Lower leg skin (tissue), 4 donors: ENCODE measurements around the gene TCF20. TPM values are rescaled to one million over a fixed set of nuclear protein-coding genes. Genes with fewer than 3 reads are reported as not detected.
A peak's percentile ranks its signal among the peaks of the same experiment; 100 is the strongest.

Source experiments
- DNase-seq, 2 donors: peaks; one replicate each; pipeline ENCODE4 v3.0.0-alpha.2; 2019; ENCODE audit warnings: low spot score in 2 of 2
- H3K4me3 ChIP-seq: fragments of 200-600 bp; sonication (generic); 2 replicates; pipeline ENCODE4 v1.5.1; 2017; ENCODE audit warnings: mild to moderate bottlenecking, low read depth; ENCODE audit not compliant: poor library complexity, severe bottlenecking
- POLR2A ChIP-seq, 2 donors: fragments of 450-650 bp; IDR thresholded peaks; one replicate each; pipeline ENCODE4 v1.6.1; 2016 to 2017; ENCODE audit warnings: antibody characterized with exemption in 2 of 2, mild to moderate bottlenecking in 1 of 2, moderate library complexity in 1 of 2
- WGBS, 2 donors: methylation state at CpG; one replicate each; pipeline ENCODE4 v1.1.5; 2018; 5-methylcytosine and 5-hydroxymethylcytosine counted together
- intact Hi-C: fragments of 100-400 bp; cut with DNase I; formaldehyde crosslinking; loops from one replicate; pipeline ENCODE4 v1.15.0; 2023; ENCODE audit warnings: low total_unique reads
- total RNA-seq, 4 donors: library from RNA; depleted of rRNA; stranded (reverse); fragments of >200 nt; gene quantifications; one replicate each; pipeline ENCODE4 v1.1.0, GENCODE V29; 2016
- TF ChIP-seq, protein P1 (sequence below), 3 donors: fragments of 450-650 bp; IDR thresholded peaks; one replicate each; pipeline ENCODE4 v1.5.1; 2016; ENCODE audit warnings: antibody characterized with exemption in 3 of 3, mild to moderate bottlenecking in 3 of 3, moderate library complexity in 2 of 3

The TCF20 gene
- total RNA-seq, 4 donors from 2014 or later = 51.1 to 62.3 (median 58.4) TPM

- intact Hi-C loops = no loop called here
- 81% methylated on average over 4 to 12 of the region's 12 CpGs for WGBS, 2 donors
- TF ChIP-seq POLR2A (IDR thresholded peaks at IDR 0.05) = no peak
- TF ChIP-seq, protein P1, sequence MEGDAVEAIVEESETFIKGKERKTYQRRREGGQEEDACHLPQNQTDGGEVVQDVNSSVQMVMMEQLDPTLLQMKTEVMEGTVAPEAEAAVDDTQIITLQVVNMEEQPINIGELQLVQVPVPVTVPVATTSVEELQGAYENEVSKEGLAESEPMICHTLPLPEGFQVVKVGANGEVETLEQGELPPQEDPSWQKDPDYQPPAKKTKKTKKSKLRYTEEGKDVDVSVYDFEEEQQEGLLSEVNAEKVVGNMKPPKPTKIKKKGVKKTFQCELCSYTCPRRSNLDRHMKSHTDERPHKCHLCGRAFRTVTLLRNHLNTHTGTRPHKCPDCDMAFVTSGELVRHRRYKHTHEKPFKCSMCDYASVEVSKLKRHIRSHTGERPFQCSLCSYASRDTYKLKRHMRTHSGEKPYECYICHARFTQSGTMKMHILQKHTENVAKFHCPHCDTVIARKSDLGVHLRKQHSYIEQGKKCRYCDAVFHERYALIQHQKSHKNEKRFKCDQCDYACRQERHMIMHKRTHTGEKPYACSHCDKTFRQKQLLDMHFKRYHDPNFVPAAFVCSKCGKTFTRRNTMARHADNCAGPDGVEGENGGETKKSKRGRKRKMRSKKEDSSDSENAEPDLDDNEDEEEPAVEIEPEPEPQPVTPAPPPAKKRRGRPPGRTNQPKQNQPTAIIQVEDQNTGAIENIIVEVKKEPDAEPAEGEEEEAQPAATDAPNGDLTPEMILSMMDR (IDR thresholded peaks at IDR 0.05) = no peak
- no peak for DNase-seq
- no peak overlapping the region for H3K4me3 ChIP-seq
These were observed 31.3 kb upstream of the TCF20 start for GRCh38 chr22:42301742-42302102.

- WGBS, 2 donors = 62 to 70% methylated on average over 13 of the region's 13 CpGs
- intact Hi-C loops = no loop called here
- H3K4me3 ChIP-seq = no peak overlapping the region
- DNase-seq = no peak
- TF ChIP-seq POLR2A (IDR thresholded peaks at IDR 0.05) = no peak
- TF ChIP-seq, protein P1 (IDR thresholded peaks at IDR 0.05) = no peak
These were observed 30.8 kb upstream of the TCF20 start for GRCh38 chr22:42301077-42301741.

GRCh38 chr22:42300259-42301076 is 30.0 kb upstream of the TCF20 start:
- intact Hi-C loops = no loop called here
- no peak overlapping the region for H3K4me3 ChIP-seq
- TF ChIP-seq, protein P1 (IDR thresholded peaks at IDR 0.05) = no peak
- no peak for TF ChIP-seq POLR2A (IDR thresholded peaks at IDR 0.05)
- DNase-seq = no peak
- 28 to 29% methylated on average over 10 of the region's 10 CpGs for WGBS, 2 donors

DNA sequence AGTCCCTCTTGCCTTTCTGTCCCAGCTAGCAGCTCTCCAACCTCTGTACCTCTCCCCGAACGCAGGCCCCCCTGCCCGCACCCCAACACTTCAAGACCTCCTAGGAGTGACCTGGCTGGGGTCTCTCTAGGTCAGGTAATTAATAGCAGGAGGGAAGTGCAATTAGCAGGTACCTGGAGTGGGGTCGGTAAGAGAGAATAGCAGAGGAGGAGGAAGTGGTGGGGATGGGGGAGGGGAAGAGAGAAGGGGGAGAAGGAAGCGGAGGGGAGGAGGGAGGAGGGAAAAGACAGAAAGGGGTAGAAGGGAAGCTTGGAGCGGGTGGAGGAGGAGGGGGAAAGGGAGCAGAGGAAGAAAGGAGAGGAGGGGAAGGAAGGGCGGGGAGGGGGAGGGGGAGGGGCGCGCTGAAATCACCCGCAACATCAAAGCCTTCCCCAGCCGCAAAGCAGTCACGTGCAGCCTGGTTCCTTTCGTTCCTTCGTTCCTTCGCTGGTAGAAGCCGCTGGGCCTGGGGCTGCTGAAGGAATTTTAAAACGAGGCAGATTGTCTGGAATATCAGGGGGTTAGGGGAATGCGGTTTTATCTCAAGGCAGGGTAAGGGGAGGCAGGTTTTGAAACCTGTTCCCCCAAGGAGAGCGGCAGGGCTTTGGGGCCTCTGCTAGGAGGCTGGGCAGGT is 29.3 kb upstream of the TCF20 start:
- intact Hi-C loops = no loop called here
- peak in 1 of 2 donors; percentile 32 for DNase-seq
- TF ChIP-seq, protein P1 (IDR thresholded peaks at IDR 0.05) = no peak
- H3K4me3 ChIP-seq = no peak overlapping the region
- 30 to 31% methylated on average over 19 of the region's 19 CpGs for WGBS, 2 donors

GRCh38 chr22:42298746-42299145 is 28.3 kb upstream of the TCF20 start:
- no peak for DNase-seq
- WGBS, 2 donors = 70 to 72% methylated on average over 6 to 8 of the region's 8 CpGs
- intact Hi-C loops = no loop called here
- H3K4me3 ChIP-seq = no peak overlapping the region
- TF ChIP-seq POLR2A (IDR thresholded peaks at IDR 0.05) = no peak
- TF ChIP-seq, protein P1 (IDR thresholded peaks at IDR 0.05) = no peak
